Thyroid gland (tissue), 4 donors: ENCODE results near the gene HPCAL1.

Source experiments
- CTCF ChIP-seq, 6 experiments: fragments of 200-600 bp in 3 of 6; fragments of 450-650 bp in 3 of 6; sonication (generic) in 3 of 6; IDR thresholded peaks; one replicate each; pipeline ENCODE4 v1.5.1; 2016 to 2019; ENCODE audit warnings: antibody characterized with exemption in 6 of 6, mild to moderate bottlenecking in 2 of 6, inconsistent platforms in 1 of 6, moderate library complexity in 1 of 6
- POLR2A ChIP-seq, 2 donors: fragments of 450-650 bp; IDR thresholded peaks; one replicate each; pipeline ENCODE4 v1.6.1; 2017; ENCODE audit warnings: antibody characterized with exemption in 2 of 2, mild to moderate bottlenecking in 2 of 2, moderate library complexity in 1 of 2

DNA sequence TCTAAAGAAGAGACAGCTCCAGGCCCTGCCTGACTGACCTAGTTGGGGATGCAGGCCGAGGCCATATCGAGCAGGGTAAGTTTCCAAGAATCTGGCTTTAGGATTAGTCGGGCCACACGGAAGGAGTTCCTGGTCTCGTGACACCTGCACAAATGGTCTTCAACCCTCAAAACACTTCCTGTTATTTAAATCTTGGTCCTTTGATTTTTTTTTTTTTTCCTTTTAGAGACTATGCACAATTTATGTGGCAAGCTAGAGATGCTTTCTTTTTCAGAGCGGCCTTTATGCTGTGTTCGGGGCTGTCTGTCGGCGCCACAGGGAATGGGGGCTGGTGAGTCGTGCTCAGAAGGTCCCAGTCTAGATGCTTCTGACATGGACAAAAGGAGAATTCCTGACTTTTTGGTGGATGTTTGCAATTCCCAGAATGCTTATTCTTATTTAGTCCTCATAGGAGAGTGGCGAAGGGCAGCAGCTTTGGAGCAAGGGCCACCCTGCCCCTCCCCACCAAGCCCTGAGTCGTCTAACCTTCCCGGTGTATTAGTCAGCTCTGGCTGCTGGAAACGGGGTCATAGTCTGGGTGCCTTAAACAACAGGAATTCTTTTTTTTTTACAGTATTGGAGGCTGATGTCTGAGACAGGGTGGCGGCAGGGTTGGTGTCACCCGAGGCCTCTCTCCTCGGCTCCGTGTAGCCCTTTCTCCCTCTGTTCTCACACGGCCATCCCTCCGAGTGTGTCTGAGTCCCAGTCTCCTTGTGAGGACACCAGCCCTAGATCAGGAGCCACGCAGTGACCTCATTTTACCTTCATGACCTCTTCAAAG, 27.4 kb downstream of the HPCAL1 start:
- TF ChIP-seq CTCF (IDR thresholded peaks at IDR 0.05) (no peak), POLR2A (IDR thresholded peaks at IDR 0.05) (no peak)
